Progenitor cell of endocrine pancreas (in vitro differentiated cells): Measurements from ENCODE around the gene SCNN1B. TPM values are rescaled to one million over a fixed set of nuclear protein-coding genes. Genes with fewer than 3 reads are reported as not detected.
"Not testable (repeated sequence)": the region's sequence is repeated elsewhere in the genome, so short reads cannot be mapped to it uniquely, and the experiment has no call there.

Source experiments
- DNase-seq: peaks from one replicate; pipeline ENCODE4 v3.0.0; 2021; ENCODE audit warnings: low spot score; ENCODE audit not compliant: unreplicated experiment
- H3K27ac Mint-ChIP-seq: 2 replicates; pipeline ENCODE4 v1.8.0; 2021; ENCODE audit warnings: mild to moderate bottlenecking, moderate library complexity, mixed read lengths
- H3K27me3 Mint-ChIP-seq: 2 replicates; pipeline ENCODE4 v1.8.0; 2021; ENCODE audit warnings: mixed read lengths
- H3K36me3 Mint-ChIP-seq: 2 replicates; pipeline ENCODE4 v1.8.0; 2022; ENCODE audit warnings: mixed read lengths; ENCODE audit not compliant: insufficient read depth
- H3K4me1 Mint-ChIP-seq: 2 replicates; pipeline ENCODE4 v1.8.0; 2021; ENCODE audit warnings: low read depth, mixed read lengths
- H3K4me3 Mint-ChIP-seq: 2 replicates; pipeline ENCODE4 v1.8.0; 2021; ENCODE audit warnings: low read depth, mild to moderate bottlenecking, moderate library complexity, mixed read lengths
- H3K9me3 Mint-ChIP-seq: 2 replicates; pipeline ENCODE4 v1.8.0; 2021; ENCODE audit warnings: low read depth, mixed read lengths
- CTCF ChIP-seq: fragments of 200-600 bp; sonication (generic); IDR thresholded peaks from one replicate; pipeline ENCODE4 v1.5.0; 2021; ENCODE audit warnings: antibody characterized with exemption, mild to moderate bottlenecking; ENCODE audit not compliant: unreplicated experiment
- total RNA-seq: library from RNA; stranded (reverse); gene quantifications from 2 replicates; pipeline ENCODE4 v1.2.1, GENCODE V29; 2021

Gene SCNN1B
- total RNA-seq, 1 donor from 2014 or later = not detected

DNA sequence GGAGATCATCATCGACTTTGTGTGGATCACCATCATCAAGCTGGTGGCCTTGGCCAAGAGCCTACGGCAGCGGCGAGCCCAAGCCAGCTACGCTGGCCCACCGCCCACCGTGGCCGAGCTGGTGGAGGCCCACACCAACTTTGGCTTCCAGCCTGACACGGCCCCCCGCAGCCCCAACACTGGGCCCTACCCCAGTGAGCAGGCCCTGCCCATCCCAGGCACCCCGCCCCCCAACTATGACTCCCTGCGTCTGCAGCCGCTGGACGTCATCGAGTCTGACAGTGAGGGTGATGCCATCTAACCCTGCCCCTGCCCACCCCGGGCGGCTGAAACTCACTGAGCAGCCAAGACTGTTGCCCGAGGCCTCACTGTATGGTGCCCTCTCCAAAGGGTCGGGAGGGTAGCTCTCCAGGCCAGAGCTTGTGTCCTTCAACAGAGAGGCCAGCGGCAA, 78.4 kb downstream of the SCNN1B start:
- no peak overlapping the region for H3K27ac Mint-ChIP-seq
- no peaks in the 10 kb centered on the region for H3K36me3 Mint-ChIP-seq
- no peaks in the 10 kb centered on the region for H3K9me3 Mint-ChIP-seq
- no peaks in the 10 kb centered on the region for H3K4me1 Mint-ChIP-seq
- H3K27me3 Mint-ChIP-seq = peaks cover 11% of the 10 kb centered on the region
- TF ChIP-seq CTCF = no peak
- DNase-seq = no peak
- H3K4me3 Mint-ChIP-seq = no peak overlapping the region

DNA sequence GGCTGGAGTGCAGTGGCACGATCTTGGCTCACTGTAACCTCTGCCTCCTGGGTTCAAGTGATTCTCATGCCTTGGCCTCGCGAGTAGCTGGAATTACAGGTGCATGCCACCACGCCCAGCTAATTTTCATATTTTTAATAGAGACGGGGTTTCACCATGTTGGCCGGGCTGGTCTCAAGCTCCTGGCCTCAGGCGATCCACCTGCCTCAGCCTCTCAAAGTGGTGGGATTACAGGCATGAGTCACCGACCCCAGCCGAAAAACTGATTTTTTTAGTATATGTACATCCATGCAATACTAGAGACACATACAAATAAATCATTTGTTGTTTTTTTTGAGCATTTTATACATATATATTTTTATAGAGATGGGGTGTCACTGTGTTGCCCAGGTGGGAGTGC, 79.6 kb downstream of the SCNN1B start:
- H3K36me3 Mint-ChIP-seq, H3K27ac Mint-ChIP-seq, H3K4me1 Mint-ChIP-seq, H3K27me3 Mint-ChIP-seq, H3K9me3 Mint-ChIP-seq, DNase-seq, H3K4me3 Mint-ChIP-seq: not testable (repeated sequence)

DNA sequence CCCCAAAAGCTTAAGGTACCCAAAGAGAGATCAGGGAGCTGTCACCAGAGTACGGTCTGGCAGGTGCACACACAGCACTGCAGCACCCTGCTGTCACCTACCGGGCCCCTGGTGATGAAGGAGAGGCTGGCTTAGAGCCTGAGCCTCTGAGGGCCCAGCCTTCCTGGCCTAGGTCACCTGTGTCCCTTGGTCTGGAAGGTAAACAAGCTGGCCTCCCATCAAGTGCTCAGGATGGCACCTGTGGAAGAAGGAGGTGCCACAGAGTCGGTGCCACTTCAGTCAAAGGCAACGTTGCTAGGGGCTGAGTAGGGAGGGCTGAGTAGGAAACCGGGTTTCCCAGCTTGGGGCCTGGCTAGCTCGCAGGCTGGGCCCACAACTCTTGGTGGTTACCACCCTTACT, 80.2 kb downstream of the SCNN1B start:
- Mint-ChIP-seq H3K9me3 (no peaks in the 10 kb centered on the region), H3K36me3 (no peaks in the 10 kb centered on the region), H3K4me3 (no peak overlapping the region), H3K4me1 (no peaks in the 10 kb centered on the region), H3K27ac (no peak overlapping the region), H3K27me3 (peaks cover 9% of the 10 kb centered on the region)
- TF ChIP-seq CTCF = no peak
- DNase-seq = no peak

GRCh38 chr16:23383881-23384280, 81.8 kb downstream of the SCNN1B start:
- no peak overlapping the region for H3K4me3 Mint-ChIP-seq
- no peak for TF ChIP-seq CTCF
- peaks cover 4% of the 10 kb centered on the region for H3K27me3 Mint-ChIP-seq
- DNase-seq = no peak
- no peaks in the 10 kb centered on the region for H3K4me1 Mint-ChIP-seq
- no peak overlapping the region for H3K27ac Mint-ChIP-seq
- H3K9me3 Mint-ChIP-seq = no peaks in the 10 kb centered on the region
- peaks cover 5% of the 10 kb centered on the region for H3K36me3 Mint-ChIP-seq

DNA sequence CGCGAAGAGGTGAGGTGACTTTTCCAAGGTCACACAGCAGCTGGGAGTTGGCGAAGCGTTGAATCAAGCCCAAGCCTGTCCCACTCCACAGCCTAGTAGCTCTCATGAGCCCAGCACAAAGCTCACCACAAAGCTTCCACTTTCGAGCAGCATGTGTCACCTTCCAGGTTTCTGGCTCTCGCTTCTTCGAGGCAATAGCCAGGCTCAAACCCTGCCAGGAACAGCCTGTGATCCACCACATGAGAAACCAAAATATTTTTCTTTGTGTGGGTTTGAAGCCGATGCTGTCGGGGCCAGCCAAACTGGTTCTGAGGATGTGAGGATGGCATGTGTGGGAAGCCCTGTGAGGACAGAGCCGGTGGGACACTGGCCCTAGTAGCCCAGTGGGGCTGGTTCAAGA, 82.8 kb downstream of the SCNN1B start:
- no peaks in the 10 kb centered on the region for H3K27me3 Mint-ChIP-seq
- no peak for TF ChIP-seq CTCF

GRCh38 chr16:23385441-23385840, 83.3 kb downstream of the SCNN1B start:
- no peak overlapping the region for H3K4me3 Mint-ChIP-seq
- no peak for TF ChIP-seq CTCF
- no peak overlapping the region for H3K27ac Mint-ChIP-seq
- no peaks in the 10 kb centered on the region for H3K4me1 Mint-ChIP-seq
- no peaks in the 10 kb centered on the region for H3K9me3 Mint-ChIP-seq
- no peak for DNase-seq
- peaks cover 9% of the 10 kb centered on the region for H3K36me3 Mint-ChIP-seq
- no peaks in the 10 kb centered on the region for H3K27me3 Mint-ChIP-seq

More for the DNA sequence above, 82.8 kb downstream of the SCNN1B start:
- Mint-ChIP-seq H3K27ac (no peak overlapping the region), H3K4me1 (no peaks in the 10 kb centered on the region), H3K36me3 (peaks cover 9% of the 10 kb centered on the region), H3K9me3 (no peaks in the 10 kb centered on the region), H3K4me3 (no peak overlapping the region)
- no peak for DNase-seq
